ENCODE data around the gene GTF3C4. TPM values are rescaled to one million over a fixed set of nuclear protein-coding genes. Genes with fewer than 3 reads are reported as not detected.
"Not testable (repeated sequence)": the region's sequence is repeated elsewhere in the genome, so short reads cannot be mapped to it uniquely, and the experiment has no call there.

GTF3C4 gene
- total RNA-seq, 1 donor from 2014 or later = 16.3 TPM

- peak; percentile 52 for DNase-seq (ENCODE audit: extremely low read depth, low read depth, low spot score)
Observed at GRCh38 chr9:132698989-132699388, 28.7 kb downstream of the GTF3C4 start.

GRCh38 chr9:132699956-132700355 lies 29.7 kb downstream of the GTF3C4 start:
- no peak for DNase-seq (ENCODE audit: extremely low read depth, low read depth, low spot score)

GRCh38 chr9:132702254-132702653 lies 32.0 kb downstream of the GTF3C4 start:
- no peak for DNase-seq (ENCODE audit: extremely low read depth, low read depth, low spot score)

GRCh38 chr9:132703336-132703735 lies 33.1 kb downstream of the GTF3C4 start:
- DNase-seq (ENCODE audit: extremely low read depth, low read depth, low spot score) = no peak

GRCh38 chr9:132708239-132708638 lies 38.0 kb downstream of the GTF3C4 start:
- no peak for DNase-seq (ENCODE audit: extremely low read depth, low read depth, low spot score)

GRCh38 chr9:132708769-132709430 lies 38.6 kb downstream of the GTF3C4 start:
- DNase-seq (ENCODE audit: extremely low read depth, low read depth, low spot score) = no peak

GRCh38 chr9:132710333-132710732 lies 40.1 kb downstream of the GTF3C4 start:
- DNase-seq (ENCODE audit: extremely low read depth, low read depth, low spot score) = no peak

- DNase-seq (ENCODE audit: extremely low read depth, low read depth, low spot score) = not testable (repeated sequence)
Observed at GRCh38 chr9:132711152-132711551, 40.9 kb downstream of the GTF3C4 start.

- no peak for DNase-seq (ENCODE audit: extremely low read depth, low read depth, low spot score)
Observed at GRCh38 chr9:132711846-132712245, 41.6 kb downstream of the GTF3C4 start.

- no peak for DNase-seq (ENCODE audit: extremely low read depth, low read depth, low spot score)
Observed at GRCh38 chr9:132712753-132713152, 42.5 kb downstream of the GTF3C4 start.

- no peak for DNase-seq (ENCODE audit: extremely low read depth, low read depth, low spot score)
Observed at GRCh38 chr9:132716007-132716406, 45.7 kb downstream of the GTF3C4 start.

GRCh38 chr9:132717326-132717945 lies 47.2 kb downstream of the GTF3C4 start:
- DNase-seq (ENCODE audit: extremely low read depth, low read depth, low spot score) = no peak

- not testable (repeated sequence) for DNase-seq (ENCODE audit: extremely low read depth, low read depth, low spot score)
Observed at GRCh38 chr9:132718381-132718928, 48.2 kb downstream of the GTF3C4 start.

GRCh38 chr9:132721661-132722060 lies 51.4 kb downstream of the GTF3C4 start:
- no peak for DNase-seq (ENCODE audit: extremely low read depth, low read depth, low spot score)

GRCh38 chr9:132722564-132723065 lies 52.4 kb downstream of the GTF3C4 start:
- DNase-seq (ENCODE audit: extremely low read depth, low read depth, low spot score) = no peak

GRCh38 chr9:132723809-132724208 lies 53.5 kb downstream of the GTF3C4 start:
- DNase-seq (ENCODE audit: extremely low read depth, low read depth, low spot score) = no peak

- DNase-seq (ENCODE audit: extremely low read depth, low read depth, low spot score) = no peak
Observed at GRCh38 chr9:132725306-132725705, 55.0 kb downstream of the GTF3C4 start.

GRCh38 chr9:132726576-132727130 lies 56.4 kb downstream of the GTF3C4 start:
- DNase-seq (ENCODE audit: extremely low read depth, low read depth, low spot score) = no peak

GRCh38 chr9:132728071-132728470 lies 57.8 kb downstream of the GTF3C4 start:
- no peak for DNase-seq (ENCODE audit: extremely low read depth, low read depth, low spot score)

- DNase-seq (ENCODE audit: extremely low read depth, low read depth, low spot score) = no peak
Observed at GRCh38 chr9:132728497-132728896, 58.2 kb downstream of the GTF3C4 start.

- DNase-seq (ENCODE audit: extremely low read depth, low read depth, low spot score) = no peak
Observed at GRCh38 chr9:132729235-132729890, 59.1 kb downstream of the GTF3C4 start.
